HepG2 (cell line): ENCODE measurements around the gene LZTR1. TPM values are rescaled to one million over a fixed set of nuclear protein-coding genes. Genes with fewer than 3 reads are reported as not detected.

Experiments
- ATAC-seq: fragments of 200-7000 bp; cut with Tn5 transposase; 3 replicates; pipeline ENCODE4 v1.9.1; 2020; ENCODE audit warnings: mild to moderate bottlenecking, moderate library complexity
- BruUV-seq: library from RNA; stranded (reverse); fragments of 400-500 nt; replicated peaks from 2 replicates; lab custom pipeline; 2021; lab: Mats Ljungman, UMichigan
- CTCF ChIA-PET: fragments of 300-600 bp; formaldehyde crosslinking; extraction: SDS; loops from one replicate; lab custom pipeline; 2021; ENCODE audit warnings: low total read pairs, inconsistent platforms, low intra/inter-chr PET ratio; lab: Yijun Ruan, JAX
- POLR2A ChIA-PET: fragments of 350-600 bp; sonication (Branson Sonifier 250); formaldehyde crosslinking; loops from one replicate; lab custom pipeline; 2020; ENCODE audit warnings: antibody characterized with exemption, inconsistent platforms; lab: Yijun Ruan, JAX
- DNase-seq: peaks from one replicate; pipeline ENCODE4 v3.0.0-alpha.2; 2015; ENCODE audit warnings: low spot score
- FAIRE-seq: peaks from 3 replicates; lab custom pipeline; 2011; peaks lifted over from hg19 to GRCh38; lab: Jason Lieb, UNC
- H2AFZ ChIP-seq: one replicate; pipeline ENCODE4 v1.6.1; 2011; ENCODE audit warnings: low read length, inconsistent platforms
- H3K27ac ChIP-seq: fragments of 300-600 bp; 3 replicates; pipeline ENCODE4 v1.8.0; 2011; ENCODE audit warnings: mixed run types, mild to moderate bottlenecking, mixed read lengths, low read length, inconsistent platforms; ENCODE audit not compliant: insufficient read depth; ENCODE audit errors: extremely low read length
- H3K27me3 ChIP-seq, 2 experiments: fragments of 200-600 bp in 1 of 2; 2 replicates in 1 of 2; 3 replicates in 1 of 2; pipeline versions ENCODE4 v1.6.0 to v1.8.0; 2011; ENCODE audit warnings: low read length in 2 of 2, mild to moderate bottlenecking in 2 of 2, moderate library complexity in 2 of 2, inconsistent platforms in 1 of 2; ENCODE audit not compliant: insufficient read depth in 2 of 2, control insufficient read depth in 1 of 2
- H3K36me3 ChIP-seq, 2 experiments: fragments of 200-600 bp in 1 of 2; replicated peaks in 1 of 2; 2 replicates in 1 of 2; 3 replicates in 1 of 2; pipeline versions ENCODE4 v1.5.1 to v1.8.0; 2011; ENCODE audit warnings: low read length in 2 of 2, inconsistent platforms in 1 of 2; ENCODE audit not compliant: insufficient read depth in 2 of 2, control insufficient read depth in 1 of 2
- H3K4me1 ChIP-seq: 2 replicates; pipeline ENCODE4 v1.5.1; 2012; ENCODE audit warnings: low read length, inconsistent platforms; ENCODE audit not compliant: insufficient read depth
- H3K4me2 ChIP-seq: 2 replicates; pipeline ENCODE4 v1.6.0; 2011; ENCODE audit warnings: low read depth, low read length, inconsistent platforms
- H3K4me3 ChIP-seq, 3 experiments: fragments of 200-600 bp in 1 of 3; sonication (generic), shearing (Covaris generic) in 1 of 3; replicated peaks in 1 of 3; 2 replicates each; pipeline ENCODE4 v1.5.1; 2011 to 2016; ENCODE audit warnings: low read length in 3 of 3, inconsistent platforms in 2 of 3, low read depth in 2 of 3, mild to moderate bottlenecking in 2 of 3, control low read depth in 1 of 3, mixed read lengths in 1 of 3; ENCODE audit not compliant: insufficient read depth in 1 of 3
- H3K79me2 ChIP-seq: one replicate; pipeline ENCODE4 v1.6.1; 2011; ENCODE audit warnings: low read length, inconsistent platforms; ENCODE audit not compliant: insufficient read depth
- H3K9ac ChIP-seq: 2 replicates; pipeline ENCODE4 v1.6.0; 2011; ENCODE audit warnings: mild to moderate bottlenecking, low read depth, low read length, inconsistent platforms; ENCODE audit not compliant: insufficient read depth
- H3K9me3 ChIP-seq: 2 replicates; pipeline ENCODE4 v1.5.1; 2012; ENCODE audit warnings: mild to moderate bottlenecking, low read length
- H4K20me1 ChIP-seq: 2 replicates; pipeline ENCODE4 v1.6.0; 2011; ENCODE audit warnings: inconsistent platforms, mild to moderate bottlenecking, low read length, moderate library complexity; ENCODE audit not compliant: insufficient read depth
- DNMT1 ChIP-seq: sonication (generic); formaldehyde crosslinking; IDR thresholded peaks from 2 replicates; pipeline ENCODE4 v1.5.1; 2020; ENCODE audit warnings: mild to moderate bottlenecking, missing genetic modification reagents
- HDAC6 ChIP-seq: fragments of 200-600 bp; sonication (generic); IDR thresholded peaks from 2 replicates; pipeline ENCODE4 v1.7.0; 2017; ENCODE audit warnings: mild to moderate bottlenecking, antibody characterized with exemption, low read length, low read depth
- KMT2A ChIP-seq: sonication (generic); formaldehyde crosslinking; IDR thresholded peaks from 2 replicates; pipeline ENCODE4 v1.4.0; 2020; ENCODE audit warnings: missing genetic modification reagents
- MIXL1 ChIP-seq: IDR thresholded peaks from 2 replicates; pipeline ENCODE4 v1.6.1; 2016
- PHF20 ChIP-seq: sonication (generic); formaldehyde crosslinking; IDR thresholded peaks from 2 replicates; pipeline ENCODE4 v1.5.0; 2020; ENCODE audit warnings: mild to moderate bottlenecking, missing genetic modification reagents
- PLRG1 ChIP-seq: fragments of 450-650 bp; conservative IDR thresholded peaks from 2 replicates; pipeline ENCODE4 v1.6.1; 2016
- ZFX ChIP-seq: sonication (generic); formaldehyde crosslinking; IDR thresholded peaks from 2 replicates; pipeline ENCODE4 v1.4.0; 2020; ENCODE audit warnings: mild to moderate bottlenecking, low read depth, missing genetic modification reagents, moderate library complexity
- WGBS: methylation state at CpG from one replicate; pipeline ENCODE4 v1.1.6; 2017; ENCODE audit warnings: low lambda C conversion rate; 5-methylcytosine and 5-hydroxymethylcytosine counted together
- in situ Hi-C: cut with HindIII; loops from 2 replicates; pipeline ENCODE4 v1.10.0; 2017; ENCODE audit warnings: low pct_unique_long_range_greater_than_20kb; ENCODE audit not compliant: extremely low pct_ligation_motif_present
- intact Hi-C: fragments of 100-400 bp; cut with micrococcal nuclease; formaldehyde crosslinking; loops from one replicate; pipeline ENCODE4 v1.10.0; 2022; ENCODE audit not compliant: unreplicated experiment
- polyA plus RNA-seq, 8 experiments: library from polyadenylated mRNA; depleted of rRNA in 3 of 8; stranded (reverse) in 7 of 8; unstranded in 1 of 8; fragments of >200 nt; fragmentation: Illumina TruSeq in 4 of 8; extraction: Trizol in 4 of 8; gene quantifications; 2 replicates each; pipeline versions ENCODE4 v1.2.1 to v1.2.3, GENCODE V29; 2011 to 2016; ENCODE audit warnings: low read depth in 4 of 8, missing spikeins in 1 of 8, mixed read lengths in 1 of 8; ENCODE audit not compliant: insufficient read depth in 1 of 8
- total RNA-seq, 5 experiments: library from RNA; depleted of rRNA; stranded (reverse); fragments of >200 nt; fragmentation: Illumina TruSeq; extraction: Trizol; gene quantifications; 2 replicates each; pipeline ENCODE4 v1.2.3, GENCODE V29; 2016; ENCODE audit warnings: low read depth in 1 of 5
- TF ChIP-seq, protein P1 (sequence below): sonication (generic); formaldehyde crosslinking; IDR thresholded peaks from 2 replicates; pipeline ENCODE4 v1.8.1; 2022; ENCODE audit warnings: low read depth, mild to moderate bottlenecking, missing genetic modification reagents
- TF ChIP-seq, protein P2 (sequence below): sonication (generic); formaldehyde crosslinking; IDR thresholded peaks from 2 replicates; pipeline ENCODE4 v1.9.0; 2021; ENCODE audit warnings: mild to moderate bottlenecking, missing genetic modification reagents
- TF ChIP-seq, protein P3 (sequence below): sonication (generic); formaldehyde crosslinking; IDR thresholded peaks from 2 replicates; pipeline ENCODE4 v1.8.0; 2022; ENCODE audit warnings: missing genetic modification reagents, mild to moderate bottlenecking, moderate library complexity, borderline replicate concordance
- TF ChIP-seq, protein P4 (sequence below): sonication (generic); formaldehyde crosslinking; IDR thresholded peaks from 2 replicates; pipeline ENCODE4 v1.5.0; 2020; ENCODE audit warnings: missing genetic modification reagents, mild to moderate bottlenecking, borderline replicate concordance

The LZTR1 gene
- total and polyA plus RNA-seq, 2 of the 13 experiments (the other 11 are each of a cell fraction or from before 2014, with no cell fraction given), result 21.8 to 22.4 TPM

DNA sequence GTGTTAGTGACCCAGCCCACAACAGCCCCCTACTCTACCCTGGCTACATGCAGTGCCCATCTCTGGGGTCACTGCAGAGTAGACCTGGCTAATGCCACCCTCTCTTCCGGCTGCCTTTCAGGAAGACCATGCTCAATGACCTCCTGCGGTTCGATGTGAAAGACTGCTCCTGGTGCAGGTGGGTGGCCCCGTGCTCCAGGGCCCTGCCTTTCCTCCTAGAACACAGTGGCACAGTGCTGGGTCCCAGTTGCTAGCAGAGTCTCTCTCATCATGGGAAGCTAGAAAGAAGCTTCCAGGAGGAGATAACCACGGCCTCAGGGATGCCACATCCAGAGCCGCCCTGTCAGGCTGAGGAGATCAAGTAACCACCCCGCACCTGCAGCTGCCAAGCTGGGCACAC is 3.6 kb downstream of the LZTR1 start (continued):
- TF ChIP-seq, protein P1, sequence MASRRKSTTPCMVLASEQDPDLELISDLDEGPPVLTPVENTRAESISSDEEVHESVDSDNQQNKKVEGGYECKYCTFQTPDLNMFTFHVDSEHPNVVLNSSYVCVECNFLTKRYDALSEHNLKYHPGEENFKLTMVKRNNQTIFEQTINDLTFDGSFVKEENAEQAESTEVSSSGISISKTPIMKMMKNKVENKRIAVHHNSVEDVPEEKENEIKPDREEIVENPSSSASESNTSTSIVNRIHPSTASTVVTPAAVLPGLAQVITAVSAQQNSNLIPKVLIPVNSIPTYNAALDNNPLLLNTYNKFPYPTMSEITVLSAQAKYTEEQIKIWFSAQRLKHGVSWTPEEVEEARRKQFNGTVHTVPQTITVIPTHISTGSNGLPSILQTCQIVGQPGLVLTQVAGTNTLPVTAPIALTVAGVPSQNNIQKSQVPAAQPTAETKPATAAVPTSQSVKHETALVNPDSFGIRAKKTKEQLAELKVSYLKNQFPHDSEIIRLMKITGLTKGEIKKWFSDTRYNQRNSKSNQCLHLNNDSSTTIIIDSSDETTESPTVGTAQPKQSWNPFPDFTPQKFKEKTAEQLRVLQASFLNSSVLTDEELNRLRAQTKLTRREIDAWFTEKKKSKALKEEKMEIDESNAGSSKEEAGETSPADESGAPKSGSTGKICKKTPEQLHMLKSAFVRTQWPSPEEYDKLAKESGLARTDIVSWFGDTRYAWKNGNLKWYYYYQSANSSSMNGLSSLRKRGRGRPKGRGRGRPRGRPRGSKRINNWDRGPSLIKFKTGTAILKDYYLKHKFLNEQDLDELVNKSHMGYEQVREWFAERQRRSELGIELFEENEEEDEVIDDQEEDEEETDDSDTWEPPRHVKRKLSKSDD (CRISPR knock-in tag), result no peak
- TF ChIP-seq DNMT1 (CRISPR knock-in tag) (no peak), PLRG1 (no peak)

DNA sequence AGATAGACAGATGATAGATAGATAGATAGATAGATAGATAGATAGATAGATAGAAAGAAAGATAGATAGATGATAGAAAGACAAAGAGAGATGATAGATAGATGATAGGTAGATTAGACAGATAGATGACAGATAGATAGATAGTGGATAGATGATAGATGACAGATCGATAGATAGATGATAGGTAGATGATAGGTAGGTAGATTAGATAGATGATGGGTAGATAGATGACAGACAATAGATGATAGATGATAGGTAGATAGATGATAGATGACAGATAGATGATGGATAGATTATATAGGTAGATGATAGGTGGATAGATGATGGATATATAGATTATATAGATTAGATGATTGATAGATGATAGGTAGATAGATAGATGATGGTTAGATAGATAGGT is 4.3 kb downstream of the LZTR1 start:
- CTCF ChIA-PET, result no interaction called here
- H3K4me1 ChIP-seq, result peaks cover 14% of the 10 kb centered on the region
- 94% methylated on average over 1 of the region's 1 CpG for WGBS
- H3K9ac ChIP-seq, result no peak overlapping the region
- no TSS peak for BruUV-seq
- no peak overlapping the region for H3K27ac ChIP-seq
- in situ Hi-C loops (no loop called here), intact Hi-C loops (no loop called here)
- no peaks in the 10 kb centered on the region; a peak in 1 of 5 replicates for H3K27me3 ChIP-seq
- no peaks in the 10 kb centered on the region for H3K9me3 ChIP-seq
- no peak overlapping the region for H3K4me2 ChIP-seq
- POLR2A ChIA-PET, result no interaction called here
- H2AFZ ChIP-seq, result no peak overlapping the region
- peaks cover 9% of the 10 kb centered on the region for H3K79me2 ChIP-seq
- ATAC-seq, result no peak
- no peak overlapping the region for H3K4me3 ChIP-seq
- no peak for DNase-seq
- peaks cover 2 to 28% of the 10 kb centered on the region in 2 experiments for H3K36me3 ChIP-seq
- H4K20me1 ChIP-seq, result no peaks in the 10 kb centered on the region
- no peak for FAIRE-seq
- TF ChIP-seq, protein P2, sequence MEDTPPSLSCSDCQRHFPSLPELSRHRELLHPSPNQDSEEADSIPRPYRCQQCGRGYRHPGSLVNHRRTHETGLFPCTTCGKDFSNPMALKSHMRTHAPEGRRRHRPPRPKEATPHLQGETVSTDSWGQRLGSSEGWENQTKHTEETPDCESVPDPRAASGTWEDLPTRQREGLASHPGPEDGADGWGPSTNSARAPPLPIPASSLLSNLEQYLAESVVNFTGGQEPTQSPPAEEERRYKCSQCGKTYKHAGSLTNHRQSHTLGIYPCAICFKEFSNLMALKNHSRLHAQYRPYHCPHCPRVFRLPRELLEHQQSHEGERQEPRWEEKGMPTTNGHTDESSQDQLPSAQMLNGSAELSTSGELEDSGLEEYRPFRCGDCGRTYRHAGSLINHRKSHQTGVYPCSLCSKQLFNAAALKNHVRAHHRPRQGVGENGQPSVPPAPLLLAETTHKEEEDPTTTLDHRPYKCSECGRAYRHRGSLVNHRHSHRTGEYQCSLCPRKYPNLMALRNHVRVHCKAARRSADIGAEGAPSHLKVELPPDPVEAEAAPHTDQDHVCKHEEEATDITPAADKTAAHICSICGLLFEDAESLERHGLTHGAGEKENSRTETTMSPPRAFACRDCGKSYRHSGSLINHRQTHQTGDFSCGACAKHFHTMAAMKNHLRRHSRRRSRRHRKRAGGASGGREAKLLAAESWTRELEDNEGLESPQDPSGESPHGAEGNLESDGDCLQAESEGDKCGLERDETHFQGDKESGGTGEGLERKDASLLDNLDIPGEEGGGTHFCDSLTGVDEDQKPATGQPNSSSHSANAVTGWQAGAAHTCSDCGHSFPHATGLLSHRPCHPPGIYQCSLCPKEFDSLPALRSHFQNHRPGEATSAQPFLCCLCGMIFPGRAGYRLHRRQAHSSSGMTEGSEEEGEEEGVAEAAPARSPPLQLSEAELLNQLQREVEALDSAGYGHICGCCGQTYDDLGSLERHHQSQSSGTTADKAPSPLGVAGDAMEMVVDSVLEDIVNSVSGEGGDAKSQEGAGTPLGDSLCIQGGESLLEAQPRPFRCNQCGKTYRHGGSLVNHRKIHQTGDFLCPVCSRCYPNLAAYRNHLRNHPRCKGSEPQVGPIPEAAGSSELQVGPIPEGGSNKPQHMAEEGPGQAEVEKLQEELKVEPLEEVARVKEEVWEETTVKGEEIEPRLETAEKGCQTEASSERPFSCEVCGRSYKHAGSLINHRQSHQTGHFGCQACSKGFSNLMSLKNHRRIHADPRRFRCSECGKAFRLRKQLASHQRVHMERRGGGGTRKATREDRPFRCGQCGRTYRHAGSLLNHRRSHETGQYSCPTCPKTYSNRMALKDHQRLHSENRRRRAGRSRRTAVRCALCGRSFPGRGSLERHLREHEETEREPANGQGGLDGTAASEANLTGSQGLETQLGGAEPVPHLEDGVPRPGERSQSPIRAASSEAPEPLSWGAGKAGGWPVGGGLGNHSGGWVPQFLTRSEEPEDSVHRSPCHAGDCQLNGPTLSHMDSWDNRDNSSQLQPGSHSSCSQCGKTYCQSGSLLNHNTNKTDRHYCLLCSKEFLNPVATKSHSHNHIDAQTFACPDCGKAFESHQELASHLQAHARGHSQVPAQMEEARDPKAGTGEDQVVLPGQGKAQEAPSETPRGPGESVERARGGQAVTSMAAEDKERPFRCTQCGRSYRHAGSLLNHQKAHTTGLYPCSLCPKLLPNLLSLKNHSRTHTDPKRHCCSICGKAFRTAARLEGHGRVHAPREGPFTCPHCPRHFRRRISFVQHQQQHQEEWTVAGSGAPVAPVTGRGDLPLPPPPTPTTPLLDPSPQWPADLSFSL, result no peak
- TF ChIP-seq KMT2A (CRISPR knock-in tag) (no peak), PHF20 (CRISPR knock-in tag) (no peak), HDAC6 (no peak), MIXL1 (no peak), ZFX (CRISPR knock-in tag) (no peak)
- TF ChIP-seq, protein P3, sequence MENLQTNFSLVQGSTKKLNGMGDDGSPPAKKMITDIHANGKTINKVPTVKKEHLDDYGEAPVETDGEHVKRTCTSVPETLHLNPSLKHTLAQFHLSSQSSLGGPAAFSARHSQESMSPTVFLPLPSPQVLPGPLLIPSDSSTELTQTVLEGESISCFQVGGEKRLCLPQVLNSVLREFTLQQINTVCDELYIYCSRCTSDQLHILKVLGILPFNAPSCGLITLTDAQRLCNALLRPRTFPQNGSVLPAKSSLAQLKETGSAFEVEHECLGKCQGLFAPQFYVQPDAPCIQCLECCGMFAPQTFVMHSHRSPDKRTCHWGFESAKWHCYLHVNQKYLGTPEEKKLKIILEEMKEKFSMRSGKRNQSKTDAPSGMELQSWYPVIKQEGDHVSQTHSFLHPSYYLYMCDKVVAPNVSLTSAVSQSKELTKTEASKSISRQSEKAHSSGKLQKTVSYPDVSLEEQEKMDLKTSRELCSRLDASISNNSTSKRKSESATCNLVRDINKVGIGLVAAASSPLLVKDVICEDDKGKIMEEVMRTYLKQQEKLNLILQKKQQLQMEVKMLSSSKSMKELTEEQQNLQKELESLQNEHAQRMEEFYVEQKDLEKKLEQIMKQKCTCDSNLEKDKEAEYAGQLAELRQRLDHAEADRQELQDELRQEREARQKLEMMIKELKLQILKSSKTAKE (CRISPR knock-in tag), result no peak
- TF ChIP-seq, protein P4, sequence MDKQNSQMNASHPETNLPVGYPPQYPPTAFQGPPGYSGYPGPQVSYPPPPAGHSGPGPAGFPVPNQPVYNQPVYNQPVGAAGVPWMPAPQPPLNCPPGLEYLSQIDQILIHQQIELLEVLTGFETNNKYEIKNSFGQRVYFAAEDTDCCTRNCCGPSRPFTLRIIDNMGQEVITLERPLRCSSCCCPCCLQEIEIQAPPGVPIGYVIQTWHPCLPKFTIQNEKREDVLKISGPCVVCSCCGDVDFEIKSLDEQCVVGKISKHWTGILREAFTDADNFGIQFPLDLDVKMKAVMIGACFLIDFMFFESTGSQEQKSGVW, result no peak
